K562 (cell line): ENCODE measurements around the gene LY6G6D. TPM values are rescaled to one million over a fixed set of nuclear protein-coding genes. Genes with fewer than 3 reads are reported as not detected.
A peak's percentile ranks its signal among the peaks of the same experiment; 100 is the strongest.

Experiments
- CREB5 ChIP-seq: fragments of 250-450 bp; sonication (Bioruptor Pico); IDR thresholded peaks from 2 replicates; pipeline ENCODE4 v1.5.0; 2020; ENCODE audit warnings: mild to moderate bottlenecking
- GATAD2B ChIP-seq: fragments of 450-650 bp; IDR thresholded peaks from 2 replicates; pipeline ENCODE4 v1.6.1; 2017; ENCODE audit warnings: mild to moderate bottlenecking, borderline replicate concordance
- KLF1 ChIP-seq: fragments of 450-650 bp; IDR thresholded peaks from 2 replicates; pipeline ENCODE4 v1.6.1; 2016; ENCODE audit warnings: missing genetic modification characterization, missing compliant biosample characterization
- KLF10 ChIP-seq: fragments of 250-450 bp; sonication (Bioruptor Pico); IDR thresholded peaks from 2 replicates; pipeline ENCODE4 v1.6.1; 2021; ENCODE audit warnings: matching md5 sums
- MAFK ChIP-seq: IDR thresholded peaks from 2 replicates; pipeline ENCODE4 v1.6.1; 2011; ENCODE audit warnings: low read length, improper control_type of control experiment
- RB1 ChIP-seq: fragments of 450-650 bp; IDR thresholded peaks from 2 replicates; pipeline ENCODE4 v1.6.1; 2017; ENCODE audit warnings: low read depth, mild to moderate bottlenecking
- REST ChIP-seq, 2 experiments: fragments of 450-650 bp; formaldehyde crosslinking in 1 of 2; IDR thresholded peaks; 2 replicates each; pipeline versions ENCODE4 v1.4.0 to v1.6.1; 2014 to 2020; ENCODE audit warnings: mild to moderate bottlenecking in 2 of 2, borderline replicate concordance in 1 of 2, low read depth in 1 of 2
- SAP30 ChIP-seq: fragments of 200-600 bp; sonication (generic); IDR thresholded peaks from 2 replicates; pipeline ENCODE4 v1.6.1; 2012; ENCODE audit warnings: borderline replicate concordance, low read depth, mild to moderate bottlenecking, moderate library complexity, low read length, control low read depth, inconsistent platforms; ENCODE audit not compliant: insufficient read depth, poor library complexity, severe bottlenecking
- SIN3B ChIP-seq: fragments of 450-650 bp; IDR thresholded peaks from 2 replicates; pipeline ENCODE4 v1.6.1; 2017; ENCODE audit warnings: low read depth, mild to moderate bottlenecking, moderate library complexity
- SMC3 ChIP-seq: conservative IDR thresholded peaks from 2 replicates; pipeline ENCODE4 v1.6.1; 2011; ENCODE audit warnings: low read depth, low read length, improper control_type of control experiment; ENCODE audit not compliant: insufficient read depth
- XRCC4 ChIP-seq: IDR thresholded peaks from one replicate; pipeline ENCODE4 v1.6.1; 2011; ENCODE audit not compliant: insufficient read depth, insufficient read length; ENCODE audit errors: extremely low read depth
- YBX1 ChIP-seq: fragments of 450-650 bp; IDR thresholded peaks from 2 replicates; pipeline ENCODE4 v1.7.1; 2016; ENCODE audit warnings: mild to moderate bottlenecking
- ZBTB12 ChIP-seq: fragments of 250-450 bp; sonication (Bioruptor Pico); IDR thresholded peaks from 2 replicates; pipeline ENCODE4 v1.4.0; 2020
- ZFP1 ChIP-seq: fragments of 450-650 bp; formaldehyde crosslinking; IDR thresholded peaks from 2 replicates; pipeline ENCODE4 v1.4.0; 2020; ENCODE audit warnings: mild to moderate bottlenecking, mixed read lengths
- ZNF395 ChIP-seq: fragments of 200-800 bp; sonication (Bioruptor generic); IDR thresholded peaks from 2 replicates; pipeline ENCODE4 v1.6.1; 2017; ENCODE audit warnings: missing genetic modification characterization, missing compliant biosample characterization
- ZNF79 ChIP-seq: fragments of 250-450 bp; sonication (Bioruptor Pico); IDR thresholded peaks from 2 replicates; pipeline ENCODE4 v1.4.0; 2020; ENCODE audit warnings: low read depth, mild to moderate bottlenecking, moderate library complexity
- polyA plus RNA-seq, 8 experiments: library from polyadenylated mRNA; depleted of rRNA in 4 of 8; stranded (reverse) in 5 of 8; unstranded in 3 of 8; fragments of >200 nt; fragmentation: Nextera tagmentation in 2 of 8; fragmentation: Illumina TruSeq in 1 of 8; extraction: Ambion mirVana in 2 of 8; extraction: Trizol in 1 of 8; gene quantifications; 2 replicates each; pipeline versions ENCODE4 v1.2.1 to v1.2.3, GENCODE V29; 2011 to 2014; ENCODE audit warnings: inconsistent platforms in 1 of 8, missing spikeins in 1 of 8
- total RNA-seq, 7 experiments: library from RNA; depleted of rRNA in 6 of 7; stranded (reverse); fragments of >200 nt in 6 of 7; fragmentation: Illumina TruSeq in 2 of 7; extraction: Trizol in 2 of 7; gene quantifications; 2 replicates each; pipeline versions ENCODE4 v1.2.1 to v1.2.3, GENCODE V29; 2011 to 2021; ENCODE audit warnings: low replicate concordance in 1 of 7

LY6G6D gene
- total and polyA plus RNA-seq, 9 of the 15 experiments (the other 6 are each of a cell fraction or from before 2014, with no cell fraction given) = 0.30 to 0.38 TPM; not detected in 7

GRCh38 chr6:31734247-31734820 lies 19.2 kb downstream of the LY6G6D start (continued):
- TF ChIP-seq REST (IDR thresholded peaks at IDR 0.05; ENCODE audit: borderline replicate concordance) = no peak
- TF ChIP-seq REST (CRISPR knock-in tag; IDR thresholded peaks at IDR 0.05; ENCODE audit: low read depth) = no peak
- TF ChIP-seq SAP30 = no peak
- no peak for TF ChIP-seq XRCC4
- TF ChIP-seq CREB5 (CRISPR knock-in tag) = no peak
- TF ChIP-seq ZFP1 (CRISPR knock-in tag) = no peak
- TF ChIP-seq RB1 = no peak
- TF ChIP-seq ZBTB12 (CRISPR knock-in tag) = no peak
- TF ChIP-seq ZNF79 (CRISPR knock-in tag) = no peak
- TF ChIP-seq KLF10 (CRISPR knock-in tag) = 0 out of 2 replicates have a peak, but pooled peaks have one; percentile 46
- no peak for TF ChIP-seq SMC3
- TF ChIP-seq ZNF395 (CRISPR knock-in tag) = no peak
- TF ChIP-seq YBX1 = no peak
- no peak for TF ChIP-seq GATAD2B
- no peak; the same call in 1 of the 2 replicates for TF ChIP-seq KLF1
- no peak for TF ChIP-seq SIN3B
- peak; percentile 55 for TF ChIP-seq MAFK
